HepG2 (cell line): ENCODE data around the gene CPED1. TPM values are rescaled to one million over a fixed set of nuclear protein-coding genes. Genes with fewer than 3 reads are reported as not detected.

Source experiments
- ATAC-seq: fragments of 200-7000 bp; cut with Tn5 transposase; 3 replicates; pipeline ENCODE4 v1.9.1; 2020; ENCODE audit warnings: mild to moderate bottlenecking, moderate library complexity
- BruUV-seq: library from RNA; stranded (reverse); fragments of 400-500 nt; replicated peaks from 2 replicates; lab custom pipeline; 2021; lab: Mats Ljungman, UMichigan
- CTCF ChIA-PET: fragments of 300-600 bp; formaldehyde crosslinking; extraction: SDS; loops from one replicate; lab custom pipeline; 2021; ENCODE audit warnings: low total read pairs, inconsistent platforms, low intra/inter-chr PET ratio; lab: Yijun Ruan, JAX
- POLR2A ChIA-PET: fragments of 350-600 bp; sonication (Branson Sonifier 250); formaldehyde crosslinking; loops from one replicate; lab custom pipeline; 2020; ENCODE audit warnings: antibody characterized with exemption, inconsistent platforms; lab: Yijun Ruan, JAX
- DNase-seq: peaks from one replicate; pipeline ENCODE4 v3.0.0-alpha.2; 2015; ENCODE audit warnings: low spot score
- FAIRE-seq: peaks from 3 replicates; lab custom pipeline; 2011; peaks lifted over from hg19 to GRCh38; lab: Jason Lieb, UNC
- H2AFZ ChIP-seq: one replicate; pipeline ENCODE4 v1.6.1; 2011; ENCODE audit warnings: low read length, inconsistent platforms
- H3K27ac ChIP-seq: fragments of 300-600 bp; 3 replicates; pipeline ENCODE4 v1.8.0; 2011; ENCODE audit warnings: mixed run types, mild to moderate bottlenecking, mixed read lengths, low read length, inconsistent platforms; ENCODE audit not compliant: insufficient read depth; ENCODE audit errors: extremely low read length
- H3K27me3 ChIP-seq, 2 experiments: fragments of 200-600 bp in 1 of 2; 2 replicates in 1 of 2; 3 replicates in 1 of 2; pipeline versions ENCODE4 v1.6.0 to v1.8.0; 2011; ENCODE audit warnings: low read length in 2 of 2, mild to moderate bottlenecking in 2 of 2, moderate library complexity in 2 of 2, inconsistent platforms in 1 of 2; ENCODE audit not compliant: insufficient read depth in 2 of 2, control insufficient read depth in 1 of 2
- H3K36me3 ChIP-seq, 2 experiments: fragments of 200-600 bp in 1 of 2; replicated peaks in 1 of 2; 2 replicates in 1 of 2; 3 replicates in 1 of 2; pipeline versions ENCODE4 v1.5.1 to v1.8.0; 2011; ENCODE audit warnings: low read length in 2 of 2, inconsistent platforms in 1 of 2; ENCODE audit not compliant: insufficient read depth in 2 of 2, control insufficient read depth in 1 of 2
- H3K4me1 ChIP-seq: 2 replicates; pipeline ENCODE4 v1.5.1; 2012; ENCODE audit warnings: low read length, inconsistent platforms; ENCODE audit not compliant: insufficient read depth
- H3K4me2 ChIP-seq: 2 replicates; pipeline ENCODE4 v1.6.0; 2011; ENCODE audit warnings: low read depth, low read length, inconsistent platforms
- H3K4me3 ChIP-seq, 3 experiments: fragments of 200-600 bp in 1 of 3; sonication (generic), shearing (Covaris generic) in 1 of 3; replicated peaks in 1 of 3; 2 replicates each; pipeline ENCODE4 v1.5.1; 2011 to 2016; ENCODE audit warnings: low read length in 3 of 3, inconsistent platforms in 2 of 3, low read depth in 2 of 3, mild to moderate bottlenecking in 2 of 3, control low read depth in 1 of 3, mixed read lengths in 1 of 3; ENCODE audit not compliant: insufficient read depth in 1 of 3
- H3K79me2 ChIP-seq: one replicate; pipeline ENCODE4 v1.6.1; 2011; ENCODE audit warnings: low read length, inconsistent platforms; ENCODE audit not compliant: insufficient read depth
- H3K9ac ChIP-seq: 2 replicates; pipeline ENCODE4 v1.6.0; 2011; ENCODE audit warnings: mild to moderate bottlenecking, low read depth, low read length, inconsistent platforms; ENCODE audit not compliant: insufficient read depth
- H3K9me3 ChIP-seq: 2 replicates; pipeline ENCODE4 v1.5.1; 2012; ENCODE audit warnings: mild to moderate bottlenecking, low read length
- H4K20me1 ChIP-seq: 2 replicates; pipeline ENCODE4 v1.6.0; 2011; ENCODE audit warnings: inconsistent platforms, mild to moderate bottlenecking, low read length, moderate library complexity; ENCODE audit not compliant: insufficient read depth
- EEA1 ChIP-seq: sonication (generic); formaldehyde crosslinking; IDR thresholded peaks from 2 replicates; pipeline ENCODE4 v1.5.1; 2020; ENCODE audit warnings: mild to moderate bottlenecking, missing genetic modification reagents, borderline replicate concordance
- ESRRA ChIP-seq: sonication (generic); formaldehyde crosslinking; IDR thresholded peaks from 2 replicates; pipeline ENCODE4 v1.5.1; 2020; ENCODE audit warnings: mild to moderate bottlenecking, low read depth, missing genetic modification reagents
- HMG20B ChIP-seq: conservative IDR thresholded peaks from 2 replicates; pipeline ENCODE4 v1.6.1; 2016; ENCODE audit warnings: missing genetic modification reagents, missing compliant biosample characterization
- NCOR1 ChIP-seq: fragments of 200-600 bp; sonication (generic); IDR thresholded peaks from 2 replicates; pipeline ENCODE4 v1.7.0; 2017; ENCODE audit warnings: antibody characterized with exemption, low read length, borderline replicate concordance
- PATZ1 ChIP-seq: sonication (generic); formaldehyde crosslinking; IDR thresholded peaks from 2 replicates; pipeline ENCODE4 v1.4.0; 2020; ENCODE audit warnings: missing genetic modification reagents
- POLR2AphosphoS5 ChIP-seq: IDR thresholded peaks from 2 replicates; pipeline ENCODE4 v1.6.1; 2012; ENCODE audit warnings: low read depth, low read length
- RNF2 ChIP-seq: fragments of 450-650 bp; conservative IDR thresholded peaks from 2 replicates; pipeline ENCODE4 v1.6.1; 2016; ENCODE audit warnings: low read depth
- STAT5B ChIP-seq: sonication (generic); formaldehyde crosslinking; IDR thresholded peaks from 2 replicates; pipeline ENCODE4 v1.4.0; 2020; ENCODE audit warnings: missing genetic modification reagents
- TBX3 ChIP-seq: fragments of 450-650 bp; IDR thresholded peaks from 2 replicates; pipeline ENCODE4 v1.6.1; 2017; ENCODE audit warnings: antibody characterized with exemption, mild to moderate bottlenecking, inconsistent platforms, borderline replicate concordance
- THRA ChIP-seq: sonication (generic); formaldehyde crosslinking; IDR thresholded peaks from 2 replicates; pipeline ENCODE4 v1.4.0; 2020; ENCODE audit warnings: missing genetic modification reagents, borderline replicate concordance
- ZBTB14 ChIP-seq: sonication (generic); formaldehyde crosslinking; IDR thresholded peaks from 2 replicates; pipeline ENCODE4 v1.4.0; 2020; ENCODE audit warnings: missing genetic modification reagents
- ZNF468 ChIP-seq: sonication (generic); formaldehyde crosslinking; IDR thresholded peaks from 2 replicates; pipeline ENCODE4 v1.8.0; 2022; ENCODE audit warnings: mild to moderate bottlenecking, moderate library complexity, missing genetic modification reagents
- ZNF484 ChIP-seq: sonication (generic); formaldehyde crosslinking; IDR thresholded peaks from 2 replicates; pipeline ENCODE4 v1.5.1; 2020; ENCODE audit warnings: mild to moderate bottlenecking, low read depth, missing genetic modification reagents, borderline replicate concordance
- ZNF570 ChIP-seq: sonication (generic); formaldehyde crosslinking; IDR thresholded peaks from 2 replicates; pipeline ENCODE4 v1.4.0; 2020; ENCODE audit warnings: mild to moderate bottlenecking, missing genetic modification reagents, borderline replicate concordance
- ZNF776 ChIP-seq: sonication (generic); formaldehyde crosslinking; IDR thresholded peaks from 2 replicates; pipeline ENCODE4 v1.4.0; 2020; ENCODE audit warnings: mild to moderate bottlenecking, missing genetic modification reagents
- WGBS: methylation state at CpG from one replicate; pipeline ENCODE4 v1.1.6; 2017; ENCODE audit warnings: low lambda C conversion rate; 5-methylcytosine and 5-hydroxymethylcytosine counted together
- in situ Hi-C: cut with HindIII; loops from 2 replicates; pipeline ENCODE4 v1.10.0; 2017; ENCODE audit warnings: low pct_unique_long_range_greater_than_20kb; ENCODE audit not compliant: extremely low pct_ligation_motif_present
- intact Hi-C: fragments of 100-400 bp; cut with micrococcal nuclease; formaldehyde crosslinking; loops from one replicate; pipeline ENCODE4 v1.10.0; 2022; ENCODE audit not compliant: unreplicated experiment
- polyA plus RNA-seq, 8 experiments: library from polyadenylated mRNA; depleted of rRNA in 3 of 8; stranded (reverse) in 7 of 8; unstranded in 1 of 8; fragments of >200 nt; fragmentation: Illumina TruSeq in 4 of 8; extraction: Trizol in 4 of 8; gene quantifications; 2 replicates each; pipeline versions ENCODE4 v1.2.1 to v1.2.3, GENCODE V29; 2011 to 2016; ENCODE audit warnings: low read depth in 4 of 8, missing spikeins in 1 of 8, mixed read lengths in 1 of 8; ENCODE audit not compliant: insufficient read depth in 1 of 8
- total RNA-seq, 5 experiments: library from RNA; depleted of rRNA; stranded (reverse); fragments of >200 nt; fragmentation: Illumina TruSeq; extraction: Trizol; gene quantifications; 2 replicates each; pipeline ENCODE4 v1.2.3, GENCODE V29; 2016; ENCODE audit warnings: low read depth in 1 of 5
- TF ChIP-seq, protein P1 (sequence below): sonication (generic); formaldehyde crosslinking; IDR thresholded peaks from 2 replicates; pipeline ENCODE4 v1.8.1; 2023; ENCODE audit warnings: mild to moderate bottlenecking, moderate library complexity, missing genetic modification reagents

The CPED1 gene
- total and polyA plus RNA-seq, 2 of the 13 experiments (the other 11 are each of a cell fraction or from before 2014, with no cell fraction given): 11.5 to 27.0 TPM

DNA sequence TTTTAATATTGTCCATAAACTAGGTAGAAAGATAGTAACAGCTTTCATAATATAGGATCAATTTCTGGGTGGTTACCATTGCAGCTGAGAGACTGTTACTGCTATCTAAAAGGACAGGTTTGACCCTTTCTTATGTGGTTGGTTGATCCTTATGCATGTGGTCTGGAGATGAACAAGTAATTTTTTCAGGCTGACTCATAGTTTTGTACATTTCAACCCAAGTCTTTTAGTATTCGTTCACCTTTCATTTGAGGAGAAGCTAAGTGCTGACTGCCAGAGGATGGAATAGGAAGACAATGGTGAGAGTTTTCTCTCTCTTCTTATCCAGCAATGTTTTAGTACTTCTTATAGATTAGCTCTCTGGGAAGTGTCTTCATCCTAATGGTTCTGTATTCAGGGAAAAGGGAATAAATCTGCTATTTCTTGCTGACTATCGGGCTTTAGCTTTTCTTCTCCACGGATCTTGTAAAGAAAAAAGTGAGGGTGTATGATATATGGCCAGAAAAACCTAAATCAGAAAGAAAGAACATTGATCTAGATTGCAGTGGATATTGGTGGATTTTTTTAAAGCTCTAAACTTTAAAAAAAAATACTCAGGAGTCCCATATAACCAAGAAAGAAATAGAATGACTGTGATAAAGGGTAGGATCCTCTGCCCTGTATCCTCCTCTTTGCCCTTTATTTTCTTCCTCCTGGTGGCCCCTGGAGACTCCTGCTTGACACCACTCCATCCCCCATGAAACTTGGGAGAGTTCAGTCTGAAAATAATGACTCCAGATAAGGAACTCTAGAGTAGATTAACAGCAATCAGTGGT is 88.0 kb downstream of the CPED1 start:
- Histone ChIP-seq H3K79me2 (no peaks in the 10 kb centered on the region), H3K9ac (no peak overlapping the region), H3K9me3 (no peaks in the 10 kb centered on the region), H3K27me3 (no peaks in the 10 kb centered on the region), H4K20me1 (no peaks in the 10 kb centered on the region), H2AFZ (no peak overlapping the region), H3K4me2 (no peak overlapping the region), H3K4me1 (peaks cover 34% of the 10 kb centered on the region), H3K4me3 (no peak overlapping the region), H3K36me3 (no peaks in the 10 kb centered on the region), H3K27ac (no peak overlapping the region)
- no peak for DNase-seq
- intact Hi-C loops (no loop called here), in situ Hi-C loops (no loop called here)
- ChIA-PET CTCF (no interaction called here), POLR2A (interaction anchor here (2.2 kb wide), 1 partner anchor 14 kb away, joined by 5 read pairs; no protein-coding TSS in a partner anchor)
- ATAC-seq: no peak
- no peak for FAIRE-seq
- 45% methylated on average over 3 of the region's 3 CpGs for WGBS
- no TSS peak for BruUV-seq
- TF ChIP-seq NCOR1 (no peak), HMG20B (no peak), ZNF570 (no peak), TBX3 (no peak), ZBTB14 (CRISPR knock-in tag) (no peak), ESRRA (no peak), RNF2 (no peak), POLR2AphosphoS5 (no peak), STAT5B (CRISPR knock-in tag) (no peak), EEA1 (no peak), ZNF776 (CRISPR knock-in tag) (no peak), THRA (no peak), PATZ1 (CRISPR knock-in tag) (no peak), ZNF468 (no peak), ZNF484 (CRISPR knock-in tag) (no peak)
- TF ChIP-seq, protein P1, sequence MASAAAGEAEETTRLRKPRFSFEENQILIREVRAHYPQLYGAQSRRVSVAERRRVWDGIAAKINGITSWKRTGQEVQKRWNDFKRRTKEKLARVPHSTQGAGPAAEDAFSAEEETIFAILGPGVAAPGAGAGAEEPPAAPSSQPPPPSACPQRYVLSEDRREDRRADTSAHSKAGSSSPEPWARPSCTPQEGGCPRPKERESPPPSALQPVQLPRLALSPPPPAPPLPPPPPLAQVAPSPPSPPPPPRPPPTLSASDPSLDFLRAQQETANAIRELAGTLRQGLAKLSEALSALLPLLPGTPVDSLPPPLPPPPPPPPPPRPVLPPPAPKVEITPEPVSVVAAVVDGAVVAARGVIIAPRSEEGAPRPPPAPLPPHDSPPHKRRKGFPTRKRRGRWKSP (CRISPR knock-in tag): no peak
